Stimulated activated CD4-positive, alpha-beta T cell treated with anti-CD3 and anti-CD28 coated beads, Interleukin-1b, Interleukin-23, amount 100 ng/mL, for 24 hours (primary cell): ENCODE results near the gene ABHD8.
A peak's percentile ranks its signal among the peaks of the same experiment; 100 is the strongest.
"Not testable (repeated sequence)": the region's sequence is repeated elsewhere in the genome, so short reads cannot be mapped to it uniquely, and the experiment has no call there.

ENCODE experiments used
- DNase-seq, 4 experiments: peaks; one replicate each; pipeline ENCODE4 v3.0.0-alpha.2; 2020; ENCODE audit warnings: low read depth in 4 of 4, low spot score in 1 of 4

The ABHD8 gene

GRCh38 chr19:17300992-17301619 lies 2.1 kb downstream of the ABHD8 start:
- DNase-seq, result no peak

GRCh38 chr19:17296976-17297375 lies 6.2 kb downstream of the ABHD8 start:
- DNase-seq, result no peak

- DNase-seq, result no peak
These were observed 7.0 kb downstream of the ABHD8 start for GRCh38 chr19:17296273-17296672.

GRCh38 chr19:17295551-17295950 lies 7.7 kb downstream of the ABHD8 start:
- not testable (repeated sequence) for DNase-seq

- peak in 3 of 4 experiments; percentile 38 to 52 (median 44) for DNase-seq
These were observed 9.0 kb downstream of the ABHD8 start for GRCh38 chr19:17294051-17294891.

- DNase-seq, result no peak
These were observed 9.6 kb downstream of the ABHD8 start for GRCh38 chr19:17293605-17294004.

GRCh38 chr19:17292301-17293074 lies 10.7 kb downstream of the ABHD8 start:
- peak in 3 of 4 experiments; percentile 71 to 76 (median 71) for DNase-seq

GRCh38 chr19:17289489-17289888 lies 13.7 kb downstream of the ABHD8 start:
- peak in 2 of 4 experiments; percentile 22 to 59 for DNase-seq

- DNase-seq, result no peak
These were observed 16.5 kb downstream of the ABHD8 start for GRCh38 chr19:17286752-17287151.

GRCh38 chr19:17286263-17286662 lies 17.0 kb downstream of the ABHD8 start:
- DNase-seq, result no peak

GRCh38 chr19:17285415-17286135 lies 17.6 kb downstream of the ABHD8 start:
- no peak for DNase-seq

- no peak for DNase-seq
These were observed 19.7 kb downstream of the ABHD8 start for GRCh38 chr19:17283504-17283996.

GRCh38 chr19:17282488-17283125 lies 20.6 kb downstream of the ABHD8 start:
- DNase-seq, result peak in 3 of 4 experiments; percentile 62 to 73 (median 69)

GRCh38 chr19:17281391-17282304 lies 21.6 kb downstream of the ABHD8 start, which contains the start of gene ANKLE1:
TSS of gene ANKLE1 (plus strand) at chr19:17281901. CDS start at chr19:17281921, 20 bp downstream.
- peak in 1 of 4 experiments; percentile 39 for DNase-seq

GRCh38 chr19:17279436-17279835 lies 23.8 kb downstream of the ABHD8 start:
- DNase-seq, result no peak

GRCh38 chr19:17275441-17276175 lies 27.6 kb downstream of the ABHD8 start:
- no peak for DNase-seq

GRCh38 chr19:17274892-17275291 lies 28.3 kb downstream of the ABHD8 start:
- DNase-seq, result not testable (repeated sequence)

GRCh38 chr19:17268754-17269153 lies 34.5 kb downstream of the ABHD8 start:
- no peak for DNase-seq
